ENCODE data around the gene CEP131.

GRCh38 chr17:81243333-81243664 lies 20.5 kb upstream of the CEP131 start:
- TF ChIP-seq CTCF (IDR thresholded peaks at IDR 0.05; ENCODE audit: low read length) = no peak
- TF ChIP-seq EZH2 (optimal IDR thresholded peaks at IDR 0.05; ENCODE audit: low read depth, low read length) = no peak
